Coronary artery (tissue), 2 donors: ENCODE results near the gene LGR4.

Experiments
- DNase-seq: peaks from one replicate; pipeline ENCODE4 v3.0.0-alpha.2; 2017; ENCODE audit warnings: low spot score
- H3K27ac ChIP-seq, 2 donors: fragments of 200-600 bp; sonication (generic); one replicate each; pipeline ENCODE4 v1.5.1; 2016 to 2019
- H3K4me3 ChIP-seq: fragments of 200-600 bp; sonication (generic); 2 replicates; pipeline ENCODE4 v1.5.1; 2016; ENCODE audit warnings: mild to moderate bottlenecking, moderate library complexity
- CTCF ChIP-seq: fragments of 200-600 bp; sonication (generic); IDR thresholded peaks from one replicate; pipeline ENCODE4 v1.5.1; 2019; ENCODE audit warnings: antibody characterized with exemption

The LGR4 gene

GRCh38 chr11:27427183-27427980, 45.2 kb downstream of the LGR4 start:
- Histone ChIP-seq H3K4me3 (no peak overlapping the region), H3K27ac (no peak overlapping the region)
- DNase-seq: no peak
- TF ChIP-seq CTCF: no peak

- no peak overlapping the region for H3K4me3 ChIP-seq
- H3K27ac ChIP-seq: no peak overlapping the region
- TF ChIP-seq CTCF: no peak
- DNase-seq: no peak
Observed at GRCh38 chr11:27425814-27426213, 46.8 kb downstream of the LGR4 start.

- TF ChIP-seq CTCF: no peak
- peak; percentile 77 for DNase-seq
- Histone ChIP-seq H3K27ac (no peak overlapping the region), H3K4me3 (no peak overlapping the region)
Observed at GRCh38 chr11:27423125-27423524, 49.5 kb downstream of the LGR4 start.

GRCh38 chr11:27421819-27422494, 50.6 kb downstream of the LGR4 start:
- Histone ChIP-seq H3K4me3 (peak overlapping the region; percentile 8), H3K27ac (peak overlapping the region in 1 of 2 donors; percentile 64)
- no peak for DNase-seq
- no peak for TF ChIP-seq CTCF

GRCh38 chr11:27420722-27421572, 51.6 kb downstream of the LGR4 start:
- no peak for TF ChIP-seq CTCF
- DNase-seq: no peak
- Histone ChIP-seq H3K27ac (no peak overlapping the region), H3K4me3 (no peak overlapping the region)

- Histone ChIP-seq H3K27ac (no peak overlapping the region), H3K4me3 (no peak overlapping the region)
- no peak for DNase-seq
- TF ChIP-seq CTCF: no peak
Observed at GRCh38 chr11:27420217-27420616, 52.4 kb downstream of the LGR4 start.
